Colonic mucosa (tissue), 4 donors: ENCODE data around the gene RFC2. TPM values are rescaled to one million over a fixed set of nuclear protein-coding genes. Genes with fewer than 3 reads are reported as not detected.
"Not testable (repeated sequence)": the region's sequence is repeated elsewhere in the genome, so short reads cannot be mapped to it uniquely, and the experiment has no call there.

Experiments used
- DNase-seq: peaks from one replicate; pipeline ENCODE4 v3.0.0-alpha.2; 2020
- H3K27ac ChIP-seq: fragments of 200-600 bp; one replicate; pipeline ENCODE4 v1.8.0; 2021
- H3K27me3 ChIP-seq: fragments of 200-600 bp; one replicate; pipeline ENCODE4 v1.8.0; 2021
- H3K36me3 ChIP-seq: fragments of 200-600 bp; one replicate; pipeline ENCODE4 v1.8.0; 2021
- H3K4me1 ChIP-seq: fragments of 200-600 bp; one replicate; pipeline ENCODE4 v1.8.0; 2021; ENCODE audit warnings: mild to moderate bottlenecking
- H3K4me3 ChIP-seq: fragments of 200-600 bp; one replicate; pipeline ENCODE4 v1.8.0; 2021
- H3K9ac ChIP-seq, 2 donors: one replicate each; pipeline ENCODE4 v1.7.0; 2013; ENCODE audit warnings: control low read depth in 2 of 2, low read depth in 2 of 2, low read length in 2 of 2
- H3K9me3 ChIP-seq: fragments of 200-600 bp; one replicate; pipeline ENCODE4 v1.8.0; 2021
- CTCF ChIP-seq: fragments of 200-600 bp; IDR thresholded peaks from one replicate; pipeline ENCODE4 v1.8.0; 2022; ENCODE audit warnings: antibody characterized with exemption, mild to moderate bottlenecking
- intact Hi-C: fragments of 100-400 bp; cut with DNase I; formaldehyde crosslinking; loops from one replicate; pipeline ENCODE4 v1.14.1; 2022
- total RNA-seq, 2 donors: library from RNA; stranded (reverse); fragmentation: NEBNext Ultra II Directional in 1 of 2; extraction: Animal tissue kit (Norgen Biotek cat#: 25700) in 1 of 2; gene quantifications; one replicate each; pipeline ENCODE4 v1.2.1, GENCODE V29; 2021
- donor health status: healthy.
- donor health status: DM: no; HTN: no; CAD: no.
- donor health status: DM: no; HTN: no; CAD: no.

RFC2 gene
- total RNA-seq, 2 donors from 2014 or later: 18.5 to 43.8 TPM

DNA sequence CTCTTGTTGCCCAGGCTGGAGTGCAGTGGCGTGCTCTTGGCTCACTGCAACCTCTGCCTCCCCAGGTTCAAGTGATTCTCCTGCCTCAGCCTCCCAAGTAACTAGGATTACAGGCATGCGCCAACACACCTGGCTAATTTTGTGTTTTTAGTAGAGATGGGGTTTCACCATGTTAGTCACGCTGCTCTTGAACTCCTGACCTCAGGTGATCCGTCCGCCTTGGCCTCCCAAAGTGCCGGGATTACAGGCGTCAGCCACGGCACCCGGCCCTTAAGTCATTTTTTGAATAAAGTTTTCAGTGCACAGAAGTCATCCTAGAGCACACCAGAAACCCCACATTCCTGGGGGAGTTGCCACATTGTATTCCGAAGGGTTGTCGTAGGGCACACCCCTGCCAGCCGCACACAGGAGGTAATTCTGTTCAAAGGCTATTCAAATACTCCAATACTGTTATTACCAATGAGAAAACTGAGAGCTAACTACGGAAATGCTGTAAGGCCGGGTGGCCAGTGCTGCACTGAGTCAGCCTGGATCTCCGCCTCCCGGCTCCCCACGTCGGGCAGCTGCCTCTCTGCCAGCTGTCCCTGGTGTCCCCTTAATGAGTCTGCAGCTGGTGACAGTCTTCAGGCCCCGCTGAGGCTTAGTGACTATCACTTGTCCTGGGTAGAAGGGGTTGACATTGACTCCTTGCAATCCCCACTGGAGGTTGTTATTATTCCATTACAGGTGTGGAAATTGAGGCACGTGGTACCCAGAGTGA, 8.6 kb upstream of the RFC2 start:
- H3K27ac ChIP-seq: no peak overlapping the region
- no peak for DNase-seq
- intact Hi-C loops: no loop called here
- H3K9me3 ChIP-seq: no peaks in the 10 kb centered on the region
- TF ChIP-seq CTCF: no peak
- H3K4me1 ChIP-seq: no peaks in the 10 kb centered on the region
- H3K27me3 ChIP-seq: no peaks in the 10 kb centered on the region
- H3K36me3 ChIP-seq: no peaks in the 10 kb centered on the region
- H3K4me3 ChIP-seq: no peak overlapping the region
- H3K9ac ChIP-seq: no peak overlapping the region

DNA sequence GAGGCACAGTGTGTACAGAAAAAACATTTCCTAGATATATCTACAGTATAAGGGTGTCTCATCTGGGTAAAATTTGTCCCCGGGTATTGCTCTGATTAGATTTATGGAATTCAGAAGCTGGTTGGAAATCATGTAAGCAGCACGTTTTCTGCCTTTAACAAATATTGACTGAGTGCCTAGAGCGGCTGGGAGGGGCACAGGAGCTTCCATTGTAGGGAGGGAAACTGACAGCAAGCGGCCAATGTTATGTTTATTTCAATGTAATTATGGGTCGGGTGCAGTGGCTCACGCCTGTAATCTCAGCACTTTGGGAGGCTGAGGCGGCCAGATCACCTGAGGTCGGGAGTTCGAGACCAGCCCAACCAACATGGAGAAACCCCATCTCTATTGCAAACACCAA, 4.4 kb upstream of the RFC2 start:
- intact Hi-C loops: no loop called here
- DNase-seq: peak; percentile 41
- Histone ChIP-seq H3K27ac (no peak overlapping the region), H3K9ac (no peak overlapping the region), H3K4me1 (no peaks in the 10 kb centered on the region), H3K27me3 (no peaks in the 10 kb centered on the region), H3K9me3 (no peaks in the 10 kb centered on the region), H3K36me3 (no peaks in the 10 kb centered on the region), H3K4me3 (no peak overlapping the region)
- no peak for TF ChIP-seq CTCF

- no peak overlapping the region for H3K4me3 ChIP-seq
- DNase-seq: no peak
- H3K36me3 ChIP-seq: no peaks in the 10 kb centered on the region
- H3K27me3 ChIP-seq: no peaks in the 10 kb centered on the region
- no peak for TF ChIP-seq CTCF
- intact Hi-C loops: no loop called here
- H3K9ac ChIP-seq: no peak overlapping the region
- peak overlapping the region; percentile 17 for H3K27ac ChIP-seq
- H3K9me3 ChIP-seq: no peaks in the 10 kb centered on the region
- peaks cover 5% of the 10 kb centered on the region for H3K4me1 ChIP-seq
Observed at GRCh38 chr7:74256491-74257408, 2.6 kb upstream of the RFC2 start.

- H3K9me3 ChIP-seq, H3K27me3 ChIP-seq, H3K36me3 ChIP-seq, H3K9ac ChIP-seq, H3K4me1 ChIP-seq, intact Hi-C loops, DNase-seq: not testable (repeated sequence)
- Histone ChIP-seq H3K27ac (peak overlapping the region; percentile 99), H3K4me3 (peak overlapping the region; percentile 85)
Observed at GRCh38 chr7:74255461-74255860, 1.3 kb upstream of the RFC2 start.

DNA sequence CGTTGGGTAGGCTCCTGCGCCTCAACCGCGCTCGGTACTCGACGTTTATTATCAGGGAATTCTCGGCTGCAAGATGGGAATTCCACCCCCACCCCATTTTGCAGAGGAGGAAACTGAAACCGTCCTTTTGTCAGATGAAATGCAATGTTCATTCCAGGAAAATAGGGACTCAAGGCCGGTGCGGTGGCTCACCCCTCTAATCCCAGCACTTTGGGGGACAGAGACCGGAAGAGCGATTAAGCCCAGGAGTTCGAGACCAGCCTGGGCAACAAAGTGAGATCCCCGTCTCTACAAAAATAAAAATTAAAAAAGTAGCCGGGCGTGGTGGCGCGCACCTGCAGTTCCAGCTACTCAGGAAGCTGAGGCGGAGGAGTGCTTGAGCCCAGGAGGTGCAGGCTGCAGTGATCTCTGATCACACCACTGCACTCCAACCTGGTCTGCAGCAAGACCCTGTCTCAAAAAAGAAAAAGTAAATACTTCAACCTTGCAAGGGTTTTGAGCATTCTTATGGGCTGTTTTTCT, 720 bp upstream of the RFC2 start:
- no peaks in the 10 kb centered on the region for H3K9me3 ChIP-seq
- H3K4me1 ChIP-seq: peaks cover 5% of the 10 kb centered on the region
- no peak for TF ChIP-seq CTCF
- H3K4me3 ChIP-seq: peak overlapping the region; percentile 85
- intact Hi-C loops: no loop called here
- no peaks in the 10 kb centered on the region for H3K36me3 ChIP-seq
- no peaks in the 10 kb centered on the region for H3K27me3 ChIP-seq
- H3K27ac ChIP-seq: peak overlapping the region; percentile 99
- peak overlapping the region; percentile 64 to 85 for H3K9ac ChIP-seq
- DNase-seq: no peak
